K562 treated with DMSO at 1 percent for 4 hours (cell line): ENCODE measurements around the gene ARSD. TPM values are rescaled to one million over a fixed set of nuclear protein-coding genes. Genes with fewer than 3 reads are reported as not detected.

Experiments used
- total RNA-seq: library from RNA; unstranded; fragments of 300-600 nt; gene quantifications from 2 replicates; pipeline ENCODE4 v1.2.3, GENCODE V29; 2022; ENCODE audit not compliant: insufficient read depth

ARSD gene, protein sequence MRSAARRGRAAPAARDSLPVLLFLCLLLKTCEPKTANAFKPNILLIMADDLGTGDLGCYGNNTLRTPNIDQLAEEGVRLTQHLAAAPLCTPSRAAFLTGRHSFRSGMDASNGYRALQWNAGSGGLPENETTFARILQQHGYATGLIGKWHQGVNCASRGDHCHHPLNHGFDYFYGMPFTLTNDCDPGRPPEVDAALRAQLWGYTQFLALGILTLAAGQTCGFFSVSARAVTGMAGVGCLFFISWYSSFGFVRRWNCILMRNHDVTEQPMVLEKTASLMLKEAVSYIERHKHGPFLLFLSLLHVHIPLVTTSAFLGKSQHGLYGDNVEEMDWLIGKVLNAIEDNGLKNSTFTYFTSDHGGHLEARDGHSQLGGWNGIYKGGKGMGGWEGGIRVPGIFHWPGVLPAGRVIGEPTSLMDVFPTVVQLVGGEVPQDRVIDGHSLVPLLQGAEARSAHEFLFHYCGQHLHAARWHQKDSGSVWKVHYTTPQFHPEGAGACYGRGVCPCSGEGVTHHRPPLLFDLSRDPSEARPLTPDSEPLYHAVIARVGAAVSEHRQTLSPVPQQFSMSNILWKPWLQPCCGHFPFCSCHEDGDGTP
- 1.0 and 1.3 TPM in 2 replicates for total RNA-seq

DNA sequence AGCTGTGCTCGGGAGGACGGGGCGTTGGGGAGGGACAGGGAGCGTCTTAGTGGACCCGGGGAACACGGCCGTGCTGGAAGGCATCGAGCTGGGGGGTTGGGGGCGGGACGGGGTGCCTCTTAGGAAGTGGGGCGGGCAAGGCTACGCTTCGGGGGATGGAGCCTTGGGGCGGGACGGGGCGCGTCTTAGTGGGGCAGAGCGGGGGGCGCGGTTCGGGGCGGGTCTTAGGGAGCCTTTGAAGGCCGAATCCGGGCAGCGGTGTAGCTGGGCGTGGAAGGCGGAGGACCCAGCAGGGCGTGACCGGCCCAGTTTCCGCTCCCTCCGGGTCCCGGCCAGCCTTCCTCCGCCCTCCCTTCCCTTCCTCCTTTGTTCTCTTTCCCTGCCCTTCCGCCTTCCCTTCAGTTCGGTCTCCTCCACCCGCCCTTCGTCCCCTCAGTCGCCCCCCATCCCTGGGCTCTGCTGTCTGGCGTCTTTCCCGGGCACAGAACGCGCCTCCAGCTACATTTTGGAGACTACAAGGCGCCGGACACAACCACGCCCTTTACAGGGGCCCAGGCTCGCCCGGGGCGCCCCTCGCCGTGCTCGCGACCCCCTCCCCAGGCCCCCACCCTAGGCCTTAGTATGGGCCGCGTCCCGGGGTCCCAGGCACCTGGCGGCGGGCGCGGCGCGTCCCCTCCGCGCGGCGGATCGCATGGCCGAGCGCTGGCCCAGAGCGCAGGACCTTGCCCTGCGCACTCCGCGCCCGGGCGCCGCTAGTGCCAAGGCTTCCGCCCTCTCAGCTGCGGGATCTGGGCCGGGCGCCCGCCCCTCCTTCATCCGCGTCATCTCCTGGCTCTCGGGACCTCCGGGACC is at the start of gene ARSD:
ARSD (minus strand) TSS at position 757 of the 852 bp plus-strand sequence; CDS start at position 693, 64 bp downstream.

Other genes with a start within 250 kb of the ARSD start
- 50.5 and 67.4 TPM in 2 replicates for gene CD99, start 238.0 kb downstream of the ARSD start, total RNA-seq
- gene XG, start 177.3 kb downstream of the ARSD start, total RNA-seq, result not detected in 2 replicates
- gene GYG2, start 100.4 kb downstream of the ARSD start, total RNA-seq, result 8.5 and 11.3 TPM in 2 replicates
- not detected in 2 replicates for gene ARSH, start 77.2 kb upstream of the ARSD start, total RNA-seq
- not detected in 2 replicates for gene ARSF, start 112.1 kb upstream of the ARSD start, total RNA-seq